ENCODE results near the gene DDX51.
"Not testable (repeated sequence)": the region's sequence is repeated elsewhere in the genome, so short reads cannot be mapped to it uniquely, and the experiment has no call there.

DNA sequence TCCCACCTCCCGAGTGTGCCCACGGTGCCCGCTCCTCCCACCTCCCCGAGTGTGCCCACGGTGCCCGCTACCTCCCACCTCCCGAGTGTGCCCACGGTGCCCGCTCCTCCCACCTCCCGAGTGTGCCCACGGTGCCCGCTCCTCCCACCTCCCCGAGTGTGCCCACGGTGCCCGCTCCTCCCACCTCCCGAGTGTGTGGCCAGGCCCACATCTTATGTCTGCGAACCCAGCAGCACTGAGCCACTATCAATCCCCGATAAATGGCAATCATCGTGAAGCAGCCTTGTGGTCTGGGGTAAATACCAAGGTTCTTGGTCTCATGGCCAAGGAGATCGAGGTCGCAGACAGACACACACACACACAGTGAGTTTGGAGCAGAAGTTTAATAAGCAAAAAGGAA is 7.9 kb downstream of the DDX51 start:
- TF ChIP-seq CTCF (IDR thresholded peaks at IDR 0.05 in 2 of 3, conservative IDR thresholded peaks at IDR 0.05 in 1 of 3; ENCODE audit: borderline replicate concordance in 1 of 3, insufficient read depth in 1 of 3, low read depth in 2 of 3, low read length in 2 of 3); POLR2A (IDR thresholded peaks at IDR 0.05; ENCODE audit: borderline replicate concordance, extremely low read depth, insufficient read depth, insufficient read length); ZFX (IDR thresholded peaks at IDR 0.05); JUND (IDR thresholded peaks at IDR 0.05); SP1 (IDR thresholded peaks at IDR 0.05; ENCODE audit: low read depth): not testable (repeated sequence)

Data from HCT116 (cell line).